Fibroblast of the aortic adventitia (primary cell): Measurements from ENCODE around the gene CCM2. TPM values are rescaled to one million over a fixed set of nuclear protein-coding genes. Genes with fewer than 3 reads are reported as not detected.

Experiments used
- small RNA-seq: library from RNA; depleted of rRNA; stranded (forward); fragments of <200 nt; gene quantifications from one replicate; pipeline ENCODE3, GENCODE V24; 2012
- total RNA-seq: library from RNA; depleted of rRNA; stranded (reverse); fragments of >200 nt; gene quantifications from 2 replicates; pipeline ENCODE4 v1.2.3, GENCODE V29; 2012; ENCODE audit warnings: low replicate concordance

CCM2 gene
- total RNA-seq, 1 donor: 42.9 TPM

Small RNAs within 50 kb of the gene (small RNA-seq; reads per million reads assigned to genes)
- gene SNORA5A (63.6 reads per million, percentile 97 among the genes with 10 or more reads in this experiment), gene SNORA5B (not detected), gene SNORA5C (21.8 reads per million, percentile 96 among the genes with 10 or more reads in this experiment)

Other genes starting within 250 kb of the CCM2 start
- gene PPIA, start 203.5 kb upstream of the CCM2 start, total RNA-seq: 1,562 and 2,915 TPM in 2 replicates
- 69.1 and 122 TPM in 2 replicates for gene H2AZ2, start 152.1 kb upstream of the CCM2 start, total RNA-seq
- 10.5 and 27.2 TPM in 2 replicates for gene PURB, start 114.7 kb upstream of the CCM2 start, total RNA-seq
- 0.09 TPM in 1 of 2 replicates, not detected in the other for gene MYO1G, start 21.2 kb upstream of the CCM2 start, total RNA-seq
- gene NACAD, start 88.8 kb downstream of the CCM2 start, total RNA-seq: 3.6 and 5.5 TPM in 2 replicates
- gene TBRG4, start 111.5 kb downstream of the CCM2 start, total RNA-seq: 19.6 and 46.6 TPM in 2 replicates
- not detected in 2 replicates for gene RAMP3, start 157.6 kb downstream of the CCM2 start, total RNA-seq